NCI-H510A treated with DMSO at 0.1 percent for 48 hours (cell line): ENCODE results near the gene RBCK1.

ENCODE experiments used
- DNase-seq: peaks from one replicate; lab custom pipeline; 2025; lab: John Stamatoyannopoulos, UW

The RBCK1 gene

DNA sequence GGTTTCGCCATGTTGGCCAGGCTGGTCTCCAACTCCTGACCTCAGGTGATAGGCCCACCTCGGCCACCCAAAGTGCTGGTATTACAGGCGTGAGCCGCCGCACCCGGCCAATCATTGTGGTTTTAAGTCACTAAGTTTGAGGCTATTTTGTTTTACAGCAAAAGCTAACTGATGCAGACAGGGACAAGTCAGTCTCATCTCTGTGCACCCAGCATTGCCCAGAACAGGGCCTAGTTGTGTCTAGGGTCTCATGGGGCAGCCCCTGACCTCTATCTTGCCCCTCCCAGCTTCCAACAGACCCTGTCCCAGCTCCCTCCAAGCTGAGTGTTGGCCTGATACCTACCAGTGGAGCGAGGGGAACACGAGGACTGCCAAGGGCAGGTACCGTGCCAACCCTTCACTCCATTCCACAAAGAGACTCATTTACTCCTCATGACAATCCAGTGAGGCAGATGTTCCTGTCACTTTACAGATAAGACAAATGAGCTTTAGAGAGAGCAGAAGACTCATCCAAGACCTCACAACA is 8.9 kb upstream of the RBCK1 start:
- DNase-seq = no peak

DNA sequence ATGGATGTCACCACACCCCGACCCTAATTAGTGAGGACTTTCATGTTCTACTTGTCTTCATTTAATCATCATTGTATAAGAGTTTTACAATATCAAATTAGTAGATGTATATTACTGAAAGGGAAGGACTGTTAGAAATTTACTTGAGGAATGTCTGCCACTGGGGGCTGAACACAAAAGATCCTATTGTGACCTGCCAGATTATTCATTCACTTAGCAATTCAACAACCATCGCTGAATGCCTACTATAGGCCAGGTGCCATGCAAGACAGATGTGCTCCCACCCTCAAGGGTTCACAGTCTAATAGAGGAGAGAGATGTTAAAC is 8.0 kb upstream of the RBCK1 start:
- DNase-seq = no peak

GRCh38 chr20:400454-401275 is 7.4 kb upstream of the RBCK1 start:
- DNase-seq = no peak

- no peak for DNase-seq
These were observed 6.2 kb upstream of the RBCK1 start for GRCh38 chr20:401682-402495.

DNA sequence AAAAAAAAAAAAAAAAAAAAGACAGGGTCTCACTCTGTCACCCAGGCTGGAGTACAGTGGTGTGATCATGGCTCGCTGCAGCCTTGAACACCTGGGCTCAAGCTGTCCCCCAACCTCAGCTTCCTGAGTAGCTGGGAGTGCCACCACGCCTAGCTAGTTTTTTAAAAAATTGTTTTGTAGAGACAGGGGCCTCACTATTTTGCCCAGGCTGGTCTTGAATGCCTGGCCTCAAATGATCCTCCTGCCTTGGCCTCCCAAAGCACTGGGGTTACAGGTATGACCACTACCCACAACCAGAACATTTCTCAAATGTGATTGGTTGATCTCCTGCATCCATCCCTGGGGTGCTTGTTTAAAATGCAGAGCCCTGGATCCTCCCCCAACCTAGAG is 5.6 kb upstream of the RBCK1 start:
- no peak for DNase-seq

GRCh38 chr20:402898-403581 is 5.1 kb upstream of the RBCK1 start:
- no peak for DNase-seq

DNA sequence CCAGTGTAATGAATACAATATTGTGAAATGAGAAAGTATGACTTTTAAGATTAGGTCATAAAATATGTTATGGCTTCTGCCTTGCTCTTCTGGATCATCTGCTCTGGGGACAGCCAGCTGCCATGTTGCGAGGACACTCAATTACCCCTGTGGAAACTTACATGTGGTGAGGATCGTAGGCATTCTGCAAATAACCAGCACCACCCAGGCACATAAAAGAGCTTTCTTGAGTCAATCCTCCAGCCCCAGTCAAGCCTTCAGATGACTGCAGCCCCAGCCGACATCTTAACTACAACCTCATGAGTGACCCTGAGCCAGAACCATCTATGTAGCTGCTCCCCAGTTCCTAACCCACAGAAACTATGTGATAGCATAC is 4.5 kb upstream of the RBCK1 start:
- no peak for DNase-seq

DNA sequence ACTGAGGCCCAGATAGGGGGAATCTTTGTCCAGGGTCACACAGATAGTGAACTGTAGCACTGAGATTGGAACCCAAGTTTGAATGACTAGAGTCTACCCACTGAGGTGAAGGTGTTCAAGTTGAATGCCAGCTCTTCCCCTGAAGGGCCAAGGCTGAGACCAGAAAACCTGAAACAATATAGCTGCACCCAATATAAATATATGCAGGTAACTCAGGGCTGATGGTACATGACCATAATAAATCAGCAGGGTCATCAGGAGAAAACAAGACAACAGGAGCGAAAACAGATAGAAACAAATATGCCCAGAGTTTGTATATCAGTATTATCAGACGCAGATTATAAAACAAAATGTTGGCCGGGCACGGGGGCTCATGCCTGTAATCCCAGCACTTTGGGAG is 4.0 kb upstream of the RBCK1 start:
- DNase-seq = no peak

DNA sequence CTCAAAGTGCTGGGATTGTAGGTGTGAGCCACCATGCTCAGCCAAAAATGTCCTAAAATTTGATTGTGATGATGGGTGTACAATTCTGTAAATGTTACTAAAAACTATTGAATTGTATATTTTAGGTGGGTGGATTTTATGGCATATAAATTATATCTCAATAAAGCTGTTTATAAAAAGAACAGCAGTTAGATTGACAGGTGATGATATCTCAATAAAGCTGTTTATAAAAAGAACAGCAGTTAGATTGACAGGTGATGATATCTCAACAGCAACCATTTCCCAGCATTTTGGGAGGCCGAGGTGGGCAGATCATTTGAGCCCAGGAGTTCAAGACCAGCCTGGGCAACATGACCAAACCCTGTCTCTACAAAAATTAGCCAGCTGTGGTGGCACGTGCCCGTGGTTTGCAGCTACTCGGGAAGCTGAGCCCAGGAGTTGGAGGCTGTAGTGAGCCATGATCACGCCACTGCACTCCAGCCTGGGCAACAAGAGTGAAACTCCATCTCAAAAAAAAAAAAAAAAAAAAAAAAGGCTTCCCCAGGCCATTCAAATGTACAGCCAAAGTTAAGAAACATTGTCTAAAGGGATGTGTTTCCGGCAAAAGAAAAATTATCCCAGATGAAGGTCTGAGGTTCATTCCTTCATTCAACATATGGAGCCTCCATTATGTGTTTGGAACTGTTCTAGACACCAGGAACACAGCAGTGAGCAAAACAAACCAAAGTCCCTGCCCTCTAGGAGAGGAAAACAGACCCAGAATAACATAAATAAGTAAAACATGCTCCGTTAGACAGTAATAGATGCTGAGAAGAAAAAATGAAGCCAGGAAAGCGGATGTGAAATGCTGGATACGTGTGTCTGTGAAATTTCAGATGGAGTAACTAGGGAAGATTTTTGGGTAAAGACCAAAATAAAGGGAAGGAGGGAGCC is 1.6 kb upstream of the RBCK1 start:
- DNase-seq = no peak

- peak; percentile 93 for DNase-seq
These were observed 756 bp upstream of the RBCK1 start for GRCh38 chr20:407133-407952.

DNA sequence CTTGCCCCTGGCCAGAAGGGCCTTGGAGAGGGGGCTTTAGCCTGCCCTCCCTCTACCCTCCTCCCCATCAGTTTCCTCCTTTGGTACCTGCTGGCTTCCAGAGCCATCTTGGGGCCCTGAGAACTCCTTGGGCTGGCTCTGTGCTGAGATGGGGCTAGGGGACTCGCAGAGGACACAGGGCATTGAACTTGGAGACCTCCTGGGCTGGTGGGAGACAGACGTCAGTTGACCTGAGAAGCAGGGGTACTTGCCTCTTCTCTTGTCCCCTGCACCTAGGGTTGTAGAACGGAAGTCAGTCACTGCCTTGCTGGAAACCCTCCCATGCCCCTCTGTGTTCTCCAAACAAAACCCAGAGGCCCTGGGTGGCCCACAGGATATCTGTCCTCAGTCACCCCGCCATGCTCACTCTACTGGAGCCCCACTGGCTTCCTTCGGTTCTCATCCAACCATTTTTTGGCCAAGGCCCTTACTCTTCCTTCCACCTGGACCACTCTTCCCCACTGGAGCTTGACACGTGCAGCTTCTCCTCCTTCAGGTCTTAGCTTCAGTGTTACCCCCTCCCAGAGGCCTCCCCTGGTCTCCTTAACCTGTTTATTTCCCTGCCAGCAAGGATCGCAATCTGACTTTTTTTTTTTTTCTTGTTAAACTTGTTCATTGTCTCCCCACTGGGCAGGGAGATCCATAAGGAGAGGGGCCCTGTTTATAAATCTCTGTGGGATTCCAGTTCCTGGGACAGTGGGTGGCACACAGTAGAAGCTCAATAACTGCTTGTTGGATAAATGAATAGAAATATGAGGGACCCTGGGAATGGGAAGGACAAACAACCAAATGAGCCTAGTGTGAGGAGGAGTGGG is 971 bp downstream of the RBCK1 start:
- no peak for DNase-seq

- DNase-seq = no peak
These were observed 1.8 kb downstream of the RBCK1 start for GRCh38 chr20:409697-410559.

DNA sequence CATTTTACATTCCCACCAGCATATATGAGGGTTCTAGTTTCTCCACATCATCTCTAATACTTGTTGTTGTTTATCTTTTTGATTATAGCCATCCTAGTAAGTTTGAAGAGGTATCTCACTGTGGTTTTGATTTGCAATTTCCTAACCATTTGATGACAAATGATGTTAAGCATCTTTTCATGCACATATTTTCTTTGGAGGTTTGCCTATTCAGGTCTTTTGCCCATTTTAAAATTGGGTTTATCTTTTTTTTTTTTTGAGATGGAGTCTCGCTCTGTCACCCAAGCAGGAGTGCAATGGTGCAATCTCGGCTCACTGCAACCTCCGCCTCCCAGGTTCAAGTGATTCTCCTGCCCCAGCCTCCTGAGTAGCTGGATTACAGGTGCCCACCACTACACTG is 4.0 kb downstream of the RBCK1 start:
- DNase-seq = no peak

DNA sequence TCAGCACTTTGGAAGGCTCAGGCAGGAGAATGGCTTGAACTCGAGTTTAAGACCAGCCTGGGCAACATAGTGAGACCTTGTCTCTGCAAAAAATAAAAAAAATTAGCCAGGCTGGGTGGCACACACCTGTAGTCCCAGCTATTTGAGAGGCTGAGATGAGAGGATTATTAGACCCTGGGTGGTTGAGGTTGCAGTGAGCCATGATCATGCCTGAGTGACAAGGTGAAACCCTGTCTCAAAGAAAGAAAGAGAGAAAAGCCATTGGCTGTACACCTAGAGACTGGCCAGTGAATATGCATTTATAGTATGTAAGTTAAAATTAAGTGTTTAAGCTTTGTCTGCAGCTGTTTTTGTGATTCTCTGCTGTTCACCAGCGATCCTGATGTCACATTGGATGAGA is 6.1 kb downstream of the RBCK1 start:
- DNase-seq = no peak

GRCh38 chr20:415820-416322 is 7.8 kb downstream of the RBCK1 start:
- DNase-seq = no peak

DNA sequence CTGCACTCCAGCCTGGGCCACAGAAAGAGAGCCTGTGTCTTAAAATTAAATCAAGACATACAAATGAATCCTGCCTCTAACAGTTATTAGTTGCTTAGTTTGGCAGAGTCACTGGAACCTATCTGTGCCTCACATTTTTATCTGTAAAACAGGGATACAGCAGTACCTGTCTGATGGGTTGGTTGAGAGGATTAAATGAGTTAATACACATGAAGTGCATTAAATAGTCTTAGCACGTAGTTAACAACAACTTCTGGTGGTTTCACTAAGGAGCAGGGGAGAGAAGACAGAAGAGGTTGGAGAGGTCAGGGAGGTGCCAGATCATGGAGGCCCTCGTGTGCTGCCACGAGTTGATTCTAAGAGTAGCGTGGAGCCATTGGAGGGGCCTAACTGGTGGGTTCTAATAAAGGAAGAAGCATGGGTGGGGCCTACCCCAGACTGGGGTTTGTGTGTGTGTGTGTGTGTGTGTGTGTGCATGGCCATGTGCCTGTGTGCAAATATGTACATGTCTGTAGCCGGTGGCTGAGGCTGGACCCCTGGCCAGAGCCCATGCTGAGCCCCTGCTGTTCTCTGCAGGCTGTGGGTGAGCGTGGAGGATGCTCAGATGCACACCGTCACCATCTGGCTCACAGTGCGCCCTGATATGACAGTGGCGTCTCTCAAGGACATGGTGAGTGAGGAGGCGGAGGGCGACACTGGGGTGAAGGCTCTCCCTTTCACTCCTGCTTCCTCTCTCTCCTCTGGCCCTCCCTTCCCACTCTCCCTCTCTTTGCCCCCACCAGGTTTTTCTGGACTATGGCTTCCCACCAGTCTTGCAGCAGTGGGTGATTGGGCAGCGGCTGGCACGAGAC is 9.1 kb downstream of the RBCK1 start:
- DNase-seq = no peak

- no peak for DNase-seq
These were observed 9.8 kb downstream of the RBCK1 start for GRCh38 chr20:417801-418342.
